DND-41 (cell line): ENCODE measurements around the gene CFL1.

ENCODE experiments used
- ATAC-seq: fragments of 200-7000 bp; cut with Tn5 transposase; 3 replicates; pipeline ENCODE4 v1.9.1; 2021; ENCODE audit warnings: low read depth; ENCODE audit not compliant: insufficient read depth
- DNase-seq: peaks from one replicate; pipeline ENCODE4 v3.0.0-alpha.2; 2020
- H2AFZ ChIP-seq: 2 replicates; pipeline ENCODE4 v1.6.0; 2012; ENCODE audit warnings: low read depth, low read length
- H3K27ac ChIP-seq: 2 replicates; pipeline ENCODE4 v1.5.1; 2012; ENCODE audit warnings: low read length, inconsistent platforms
- H3K27me3 ChIP-seq: fragments of 200-600 bp; sonication (generic); 2 replicates; pipeline ENCODE4 v1.6.0; 2012; ENCODE audit warnings: low read length, mild to moderate bottlenecking, inconsistent platforms; ENCODE audit not compliant: insufficient read depth, poor library complexity
- H3K36me3 ChIP-seq: 2 replicates; pipeline ENCODE4 v1.5.1; 2012; ENCODE audit warnings: low read length, inconsistent platforms; ENCODE audit not compliant: insufficient read depth
- H3K4me1 ChIP-seq: 2 replicates; pipeline ENCODE4 v1.5.1; 2012; ENCODE audit warnings: mild to moderate bottlenecking, low read length; ENCODE audit not compliant: insufficient read depth
- H3K4me2 ChIP-seq: 2 replicates; pipeline ENCODE4 v1.6.0; 2012; ENCODE audit warnings: mild to moderate bottlenecking, moderate library complexity, low read length, inconsistent platforms; ENCODE audit not compliant: insufficient read depth
- H3K4me3 ChIP-seq, 2 experiments: fragments of 200-600 bp in 1 of 2; shearing (Covaris generic) in 1 of 2; 2 replicates each; pipeline ENCODE4 v1.5.1; 2012 to 2016; ENCODE audit warnings: inconsistent platforms in 2 of 2, low read length in 2 of 2, mild to moderate bottlenecking in 2 of 2, low read depth in 1 of 2, moderate library complexity in 1 of 2
- H3K79me2 ChIP-seq: 2 replicates; pipeline ENCODE4 v1.6.0; 2012; ENCODE audit warnings: low read length, inconsistent platforms; ENCODE audit not compliant: insufficient read depth
- H3K9ac ChIP-seq: 2 replicates; pipeline ENCODE4 v1.6.0; 2012; ENCODE audit warnings: low read depth, mild to moderate bottlenecking, inconsistent platforms, low read length, moderate library complexity
- H3K9me3 ChIP-seq: 2 replicates; pipeline ENCODE4 v1.5.1; 2012; ENCODE audit warnings: low read length, moderate library complexity, mild to moderate bottlenecking, inconsistent platforms; ENCODE audit not compliant: insufficient read depth, severe bottlenecking
- H4K20me1 ChIP-seq: 2 replicates; pipeline ENCODE4 v1.6.0; 2012; ENCODE audit warnings: low read length; ENCODE audit not compliant: insufficient read depth
- CTCF ChIP-seq: IDR thresholded peaks from 2 replicates; pipeline ENCODE4 v1.5.1; 2012; ENCODE audit warnings: borderline replicate concordance, low read length, moderate library complexity, mild to moderate bottlenecking; ENCODE audit not compliant: poor library complexity, severe bottlenecking; ENCODE audit errors: extremely low read depth
- EZH2 ChIP-seq: IDR thresholded peaks from 3 replicates; pipeline ENCODE4 v1.6.1; 2012; ENCODE audit warnings: borderline replicate concordance, low read depth, mild to moderate bottlenecking, moderate library complexity, low read length, inconsistent platforms; ENCODE audit not compliant: severe bottlenecking

Gene CFL1

DNA sequence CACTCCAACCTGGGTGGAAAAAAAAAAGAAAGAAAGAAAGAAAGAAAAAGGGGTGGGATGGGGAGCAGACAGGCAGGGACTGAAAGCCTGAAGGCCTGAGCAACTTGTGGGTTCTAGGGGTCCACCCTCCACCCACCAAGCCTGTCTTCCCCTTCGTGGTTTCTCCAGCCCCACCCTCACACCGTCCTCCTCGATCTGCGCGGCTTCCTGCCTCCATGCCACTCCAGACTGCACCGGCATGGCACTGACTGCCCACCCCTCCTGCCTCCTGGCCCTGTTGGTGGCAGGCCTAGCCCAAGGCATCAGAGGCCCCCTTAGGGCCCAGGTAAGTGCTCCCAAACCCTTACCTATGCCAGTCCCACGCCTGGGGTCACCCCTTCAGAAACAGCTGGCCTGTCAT lies 21.6 kb upstream of the CFL1 start, which contains the start of gene CTSW:
TSS of gene CTSW (plus strand) at position 221 of the 400 bp plus-strand sequence. CDS start at position 239, 18 bp downstream.
- Histone ChIP-seq H2AFZ (no peak within 1 kb of the TSS), H3K4me3 (no peak within 1 kb of the TSS), H3K4me2 (no peak within 1 kb of the TSS), H3K9ac (no peak within 1 kb of the TSS), H3K27ac (no peak within 1 kb of the TSS), H3K79me2 (0 out of 2 replicates have a peak, but pooled peaks cover 3% of the 10 kb centered on the region), H3K9me3 (no peaks in the 10 kb centered on the region), H3K36me3 (peaks cover 27% of the 10 kb centered on the region), H3K4me1 (peaks cover 9% of the 10 kb centered on the region), H4K20me1 (peaks cover 8% of the 10 kb centered on the region), H3K27me3 (no peaks in the 10 kb centered on the region)
- peak; percentile 61 for ATAC-seq
- peak; percentile 56 for DNase-seq
- no peak for TF ChIP-seq EZH2
- no peak for TF ChIP-seq CTCF

- H3K9ac ChIP-seq: peak overlapping the region; percentile 67
- H2AFZ ChIP-seq: peak overlapping the region; percentile 89
- no peaks in the 10 kb centered on the region for H3K9me3 ChIP-seq
- H3K4me3 ChIP-seq: peak overlapping the region; percentile 1 to 62; a peak in 3 of 4 replicates
- ATAC-seq: peak; percentile 83
- H3K36me3 ChIP-seq: no peaks in the 10 kb centered on the region
- no peaks in the 10 kb centered on the region for H3K27me3 ChIP-seq
- H3K79me2 ChIP-seq: no peaks in the 10 kb centered on the region
- peak; percentile 95 for DNase-seq
- H3K4me1 ChIP-seq: peaks cover 19% of the 10 kb centered on the region
- no peak for TF ChIP-seq CTCF
- TF ChIP-seq EZH2: no peak
- H4K20me1 ChIP-seq: no peaks in the 10 kb centered on the region
- H3K27ac ChIP-seq: peak overlapping the region; percentile 73
- peak overlapping the region; percentile 94 for H3K4me2 ChIP-seq
Measured at GRCh38 chr11:65873318-65874156, 15.6 kb upstream of the CFL1 start.

DNA sequence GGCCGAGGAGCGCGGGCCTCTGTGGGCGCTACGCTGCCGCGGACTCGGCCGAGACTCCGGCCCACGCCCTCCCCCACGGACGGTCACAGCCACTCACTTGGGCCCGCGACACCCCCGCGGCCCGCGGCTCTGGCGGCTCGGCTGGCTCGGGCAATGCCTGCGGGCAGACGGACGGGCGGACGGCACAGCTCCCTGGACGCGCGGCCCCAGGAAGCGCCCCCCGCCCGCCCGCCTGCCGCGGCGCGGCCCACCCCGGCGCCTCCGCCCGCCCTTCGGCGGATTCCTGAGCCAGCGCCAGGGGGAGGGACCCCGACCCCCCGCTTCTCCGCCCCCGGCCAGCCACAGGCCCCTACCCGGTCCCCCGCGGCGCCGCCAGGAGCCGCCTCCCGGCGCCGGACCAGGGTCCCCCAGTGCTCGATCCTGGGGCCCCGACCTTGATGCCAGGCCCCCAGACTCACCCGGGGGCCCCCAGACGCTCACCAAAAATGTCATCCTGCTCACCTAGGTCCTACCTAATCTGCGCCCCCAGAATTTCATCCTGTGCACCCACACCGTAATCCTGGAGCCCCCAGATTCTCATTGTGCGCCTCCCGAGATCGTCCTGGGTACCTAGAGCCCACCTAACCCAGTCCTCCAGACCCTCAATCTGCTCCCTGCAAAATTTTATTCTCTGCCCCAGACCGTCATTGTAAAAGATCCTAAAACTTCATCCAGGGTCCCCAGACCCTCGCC lies 14.8 kb upstream of the CFL1 start, which contains the start of gene EFEMP2:
TSS of gene EFEMP2 (minus strand) at position 215 of the 732 bp plus-strand sequence. CDS start 446 bp downstream, outside the sequence.
- peak within 1 kb of the TSS; percentile 89 for H2AFZ ChIP-seq
- no peak for TF ChIP-seq EZH2
- TF ChIP-seq CTCF: no peak
- H3K4me2 ChIP-seq: peak within 1 kb of the TSS; percentile 94
- H3K4me3 ChIP-seq: peak within 1 kb of the TSS; percentile 1 to 62; a peak in 3 of 4 replicates
- ATAC-seq: no peak
- H3K9ac ChIP-seq: peak within 1 kb of the TSS; percentile 67
- no peaks in the 10 kb centered on the region for H4K20me1 ChIP-seq
- peaks cover 19% of the 10 kb centered on the region for H3K4me1 ChIP-seq
- no peaks in the 10 kb centered on the region for H3K9me3 ChIP-seq
- H3K79me2 ChIP-seq: no peaks in the 10 kb centered on the region
- peak within 1 kb of the TSS; percentile 73 for H3K27ac ChIP-seq
- no peaks in the 10 kb centered on the region for H3K36me3 ChIP-seq
- H3K27me3 ChIP-seq: no peaks in the 10 kb centered on the region
- no peak for DNase-seq
